Suprapubic skin (tissue), 4 donors: ENCODE results near the gene NOS1AP.

Experiments
- EP300 ChIP-seq: sonication (generic); formaldehyde crosslinking; IDR thresholded peaks from one replicate; pipeline ENCODE4 v1.6.1; 2017; ENCODE audit warnings: antibody characterized with exemption
- POLR2A ChIP-seq, 2 donors: fragments of 450-650 bp; IDR thresholded peaks; one replicate each; pipeline ENCODE4 v1.6.1; 2017; ENCODE audit warnings: antibody characterized with exemption in 2 of 2, mild to moderate bottlenecking in 2 of 2, moderate library complexity in 2 of 2
- POLR2AphosphoS5 ChIP-seq, 3 donors: sonication (generic); formaldehyde crosslinking; IDR thresholded peaks; one replicate each; pipeline ENCODE4 v1.6.1; 2017; ENCODE audit warnings: antibody characterized with exemption in 3 of 3
- TF ChIP-seq, protein P1 (sequence below), 2 donors: fragments of 200-600 bp in 1 of 2; fragments of 450-650 bp in 1 of 2; sonication (generic) in 1 of 2; IDR thresholded peaks; one replicate each; pipeline ENCODE4 v1.5.1; 2016 to 2019; ENCODE audit warnings: antibody characterized with exemption in 2 of 2, mild to moderate bottlenecking in 1 of 2, moderate library complexity in 1 of 2

DNA sequence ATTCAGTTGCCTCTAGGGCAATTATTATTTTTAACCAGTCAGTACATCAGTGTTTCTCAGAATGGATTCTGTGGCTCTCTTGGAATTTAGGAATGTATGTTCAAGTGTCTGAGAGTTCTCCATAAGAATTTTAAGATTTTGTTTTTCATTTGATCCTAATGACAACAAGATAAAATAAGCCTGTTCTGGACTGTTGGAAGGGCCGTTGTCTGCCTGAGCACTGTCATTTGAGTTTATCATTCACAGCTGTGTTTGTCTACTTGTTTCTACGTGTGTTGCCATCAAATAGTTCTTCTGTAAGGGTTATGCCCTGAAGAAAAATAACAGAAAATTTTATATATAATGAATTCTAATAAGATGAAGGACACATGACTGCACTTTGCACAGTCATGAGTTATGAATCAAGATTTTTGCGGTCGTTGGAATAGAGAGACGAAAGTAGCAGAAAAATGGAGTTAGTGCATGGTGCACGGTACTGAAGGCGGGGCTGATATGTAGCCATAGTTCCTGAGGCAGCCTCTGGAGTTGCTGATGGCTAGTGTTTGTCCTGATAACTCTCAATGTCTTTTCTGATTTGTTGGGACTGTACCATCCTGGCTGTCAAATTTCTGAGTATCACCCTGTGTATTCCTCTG lies 92.5 kb downstream of the NOS1AP start:
- TF ChIP-seq POLR2A (IDR thresholded peaks at IDR 0.05) = no peak
- TF ChIP-seq POLR2AphosphoS5 (IDR thresholded peaks at IDR 0.05) = no peak
- TF ChIP-seq, protein P1, sequence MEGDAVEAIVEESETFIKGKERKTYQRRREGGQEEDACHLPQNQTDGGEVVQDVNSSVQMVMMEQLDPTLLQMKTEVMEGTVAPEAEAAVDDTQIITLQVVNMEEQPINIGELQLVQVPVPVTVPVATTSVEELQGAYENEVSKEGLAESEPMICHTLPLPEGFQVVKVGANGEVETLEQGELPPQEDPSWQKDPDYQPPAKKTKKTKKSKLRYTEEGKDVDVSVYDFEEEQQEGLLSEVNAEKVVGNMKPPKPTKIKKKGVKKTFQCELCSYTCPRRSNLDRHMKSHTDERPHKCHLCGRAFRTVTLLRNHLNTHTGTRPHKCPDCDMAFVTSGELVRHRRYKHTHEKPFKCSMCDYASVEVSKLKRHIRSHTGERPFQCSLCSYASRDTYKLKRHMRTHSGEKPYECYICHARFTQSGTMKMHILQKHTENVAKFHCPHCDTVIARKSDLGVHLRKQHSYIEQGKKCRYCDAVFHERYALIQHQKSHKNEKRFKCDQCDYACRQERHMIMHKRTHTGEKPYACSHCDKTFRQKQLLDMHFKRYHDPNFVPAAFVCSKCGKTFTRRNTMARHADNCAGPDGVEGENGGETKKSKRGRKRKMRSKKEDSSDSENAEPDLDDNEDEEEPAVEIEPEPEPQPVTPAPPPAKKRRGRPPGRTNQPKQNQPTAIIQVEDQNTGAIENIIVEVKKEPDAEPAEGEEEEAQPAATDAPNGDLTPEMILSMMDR (IDR thresholded peaks at IDR 0.05) = no peak
- no peak for TF ChIP-seq EP300
